Loucy (cell line): Measurements from ENCODE around the gene CLINT1.

Source experiments
- EZH2phosphoT487 ChIP-seq: fragments of 200-600 bp; IDR thresholded peaks from 2 replicates; pipeline ENCODE4 v1.6.1; 2018; ENCODE audit warnings: antibody characterized with exemption, mild to moderate bottlenecking, moderate library complexity, borderline replicate concordance
- TF ChIP-seq, protein P1 (sequence below): fragments of 200-600 bp; sonication (generic); conservative IDR thresholded peaks from 2 replicates; pipeline ENCODE4 v1.5.1; 2014; ENCODE audit warnings: mild to moderate bottlenecking, antibody characterized with exemption, low read length

DNA sequence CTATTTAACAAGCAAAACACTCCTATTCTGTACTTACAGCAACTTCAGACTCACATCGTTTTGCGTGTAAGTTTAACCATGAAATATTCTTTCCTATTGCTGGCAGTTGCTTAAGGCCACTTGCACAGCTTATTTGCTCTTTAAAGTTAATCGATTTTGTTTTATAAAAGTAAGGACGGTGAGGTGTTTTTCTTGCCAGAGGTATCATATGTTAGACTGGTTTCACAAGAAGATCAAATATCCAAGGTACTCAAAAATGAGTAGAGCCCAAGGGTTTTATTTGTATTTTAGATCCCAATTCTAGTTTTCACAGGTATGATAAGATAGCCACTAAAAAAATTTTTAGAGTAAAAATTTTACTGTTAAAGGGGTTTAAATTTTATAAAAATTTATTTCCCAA is 16.2 kb downstream of the CLINT1 start:
- TF ChIP-seq, protein P1, sequence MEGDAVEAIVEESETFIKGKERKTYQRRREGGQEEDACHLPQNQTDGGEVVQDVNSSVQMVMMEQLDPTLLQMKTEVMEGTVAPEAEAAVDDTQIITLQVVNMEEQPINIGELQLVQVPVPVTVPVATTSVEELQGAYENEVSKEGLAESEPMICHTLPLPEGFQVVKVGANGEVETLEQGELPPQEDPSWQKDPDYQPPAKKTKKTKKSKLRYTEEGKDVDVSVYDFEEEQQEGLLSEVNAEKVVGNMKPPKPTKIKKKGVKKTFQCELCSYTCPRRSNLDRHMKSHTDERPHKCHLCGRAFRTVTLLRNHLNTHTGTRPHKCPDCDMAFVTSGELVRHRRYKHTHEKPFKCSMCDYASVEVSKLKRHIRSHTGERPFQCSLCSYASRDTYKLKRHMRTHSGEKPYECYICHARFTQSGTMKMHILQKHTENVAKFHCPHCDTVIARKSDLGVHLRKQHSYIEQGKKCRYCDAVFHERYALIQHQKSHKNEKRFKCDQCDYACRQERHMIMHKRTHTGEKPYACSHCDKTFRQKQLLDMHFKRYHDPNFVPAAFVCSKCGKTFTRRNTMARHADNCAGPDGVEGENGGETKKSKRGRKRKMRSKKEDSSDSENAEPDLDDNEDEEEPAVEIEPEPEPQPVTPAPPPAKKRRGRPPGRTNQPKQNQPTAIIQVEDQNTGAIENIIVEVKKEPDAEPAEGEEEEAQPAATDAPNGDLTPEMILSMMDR: no peak
- TF ChIP-seq EZH2phosphoT487: no peak
